ENCODE measurements around the gene XRCC4. TPM values are rescaled to one million over a fixed set of nuclear protein-coding genes. Genes with fewer than 3 reads are reported as not detected.

The XRCC4 gene
- total and polyA plus RNA-seq, 2 of the 13 experiments (the other 11 are each of a cell fraction or from before 2014, with no cell fraction given) = 2.8 to 12.6 TPM

DNA sequence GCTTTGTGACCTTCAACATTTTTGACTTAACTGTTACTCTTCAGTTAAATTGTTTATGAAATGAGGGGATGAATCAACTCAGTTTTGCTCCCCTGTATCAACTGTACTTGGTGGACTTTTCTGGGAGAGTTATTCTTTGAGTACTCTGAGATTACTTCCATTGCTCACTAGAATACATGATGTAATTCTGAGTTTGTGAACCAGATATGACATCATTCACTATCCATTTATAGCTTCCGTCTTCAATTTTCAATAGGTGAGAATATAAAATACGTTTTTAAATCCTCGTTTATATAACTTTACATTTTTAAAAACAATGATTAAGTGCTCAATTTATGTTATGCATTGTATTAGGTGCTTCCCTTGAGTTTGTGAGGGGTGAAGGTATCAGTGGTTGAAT, 71.0 kb downstream of the XRCC4 start:
- no peak overlapping the region for H3K4me3 ChIP-seq (replicated peaks in 1 of 3; ENCODE audit: insufficient read depth in 1 of 3, low read depth in 2 of 3, low read length in 3 of 3)
- H3K27me3 ChIP-seq (ENCODE audit: control insufficient read depth in 1 of 2, insufficient read depth in 2 of 2, low read length in 2 of 2) = no peaks in the 10 kb centered on the region
- H3K36me3 ChIP-seq (replicated peaks in 1 of 2; ENCODE audit: control insufficient read depth in 1 of 2, insufficient read depth in 2 of 2, low read length in 2 of 2) = no peaks in the 10 kb centered on the region
- DNase-seq (ENCODE audit: low spot score) = no peak
- in situ Hi-C loops (cut with HindIII; ENCODE audit: extremely low pct_ligation_motif_present, low pct_unique_long_range_greater_than_20kb) (no loop called here), intact Hi-C loops (cut with micrococcal nuclease; ENCODE audit: unreplicated experiment) (no loop called here)
- H3K79me2 ChIP-seq (ENCODE audit: insufficient read depth, low read length) = no peaks in the 10 kb centered on the region
- no peak overlapping the region for H3K27ac ChIP-seq (ENCODE audit: extremely low read length, insufficient read depth, low read length)
- ChIA-PET CTCF (ENCODE audit: low intra/inter-chr PET ratio, low total read pairs) (no interaction called here), POLR2A (no interaction called here)
- TF ChIP-seq ATF7 (IDR thresholded peaks at IDR 0.05) = peak; percentile 70
- TF ChIP-seq ATF7 (CRISPR knock-in tag; IDR thresholded peaks at IDR 0.05) = no peak
- TF ChIP-seq, protein P1, sequence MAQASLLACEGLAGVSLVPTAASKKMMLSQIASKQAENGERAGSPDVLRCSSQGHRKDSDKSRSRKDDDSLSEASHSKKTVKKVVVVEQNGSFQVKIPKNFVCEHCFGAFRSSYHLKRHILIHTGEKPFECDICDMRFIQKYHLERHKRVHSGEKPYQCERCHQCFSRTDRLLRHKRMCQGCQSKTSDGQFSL (CRISPR knock-in tag; IDR thresholded peaks at IDR 0.05) = no peak
- H3K9ac ChIP-seq (ENCODE audit: insufficient read depth, low read depth, low read length) = no peak overlapping the region
- FAIRE-seq = no peak
- no peak for ATAC-seq
- no peaks in the 10 kb centered on the region for H3K4me1 ChIP-seq (ENCODE audit: insufficient read depth, low read length)
- no peaks in the 10 kb centered on the region for H4K20me1 ChIP-seq (ENCODE audit: insufficient read depth, low read length)
- H3K9me3 ChIP-seq (ENCODE audit: low read length) = no peaks in the 10 kb centered on the region
- H3K4me2 ChIP-seq (ENCODE audit: low read depth, low read length) = no peak overlapping the region
- WGBS (ENCODE audit: low lambda C conversion rate) = 92% methylated on average over 3 of the region's 3 CpGs
- H2AFZ ChIP-seq (ENCODE audit: low read length) = no peak overlapping the region
- no TSS peak for BruUV-seq (replicated peaks)

DNA sequence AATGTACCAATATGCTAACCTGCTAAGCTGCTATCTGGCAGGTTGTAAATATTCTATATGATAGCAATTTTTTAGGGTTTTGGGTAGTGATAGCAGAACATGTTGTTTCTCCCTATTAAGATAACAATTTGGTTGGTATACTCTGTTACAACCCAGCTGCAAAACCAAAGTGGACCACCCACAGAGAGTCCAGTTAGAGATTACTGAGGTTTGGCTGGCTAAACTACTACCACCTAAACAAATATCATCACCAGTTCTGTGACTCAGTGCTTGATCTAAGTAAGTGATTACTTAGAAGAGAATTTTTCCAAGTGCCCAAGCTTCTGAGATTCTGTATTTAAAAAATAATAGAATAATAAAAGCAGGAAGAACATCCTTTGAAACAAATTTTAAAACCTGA, 72.3 kb downstream of the XRCC4 start:
- Histone ChIP-seq H3K4me3 (replicated peaks in 1 of 3; ENCODE audit: insufficient read depth in 1 of 3, low read depth in 2 of 3, low read length in 3 of 3) (no peak overlapping the region), H3K4me1 (ENCODE audit: insufficient read depth, low read length) (no peaks in the 10 kb centered on the region), H3K36me3 (replicated peaks in 1 of 2; ENCODE audit: control insufficient read depth in 1 of 2, insufficient read depth in 2 of 2, low read length in 2 of 2) (no peaks in the 10 kb centered on the region), H3K79me2 (ENCODE audit: insufficient read depth, low read length) (no peaks in the 10 kb centered on the region), H3K27me3 (ENCODE audit: control insufficient read depth in 1 of 2, insufficient read depth in 2 of 2, low read length in 2 of 2) (no peaks in the 10 kb centered on the region), H3K9me3 (ENCODE audit: low read length) (no peaks in the 10 kb centered on the region), H4K20me1 (ENCODE audit: insufficient read depth, low read length) (no peaks in the 10 kb centered on the region), H3K9ac (ENCODE audit: insufficient read depth, low read depth, low read length) (no peak overlapping the region), H3K27ac (ENCODE audit: extremely low read length, insufficient read depth, low read length) (no peak overlapping the region), H3K4me2 (ENCODE audit: low read depth, low read length) (no peak overlapping the region), H2AFZ (ENCODE audit: low read length) (no peak overlapping the region)
- ChIA-PET CTCF (ENCODE audit: low intra/inter-chr PET ratio, low total read pairs) (no interaction called here), POLR2A (no interaction called here)
- no TSS peak for BruUV-seq (replicated peaks)
- ATAC-seq = no peak
- intact Hi-C loops (cut with micrococcal nuclease; ENCODE audit: unreplicated experiment) (no loop called here), in situ Hi-C loops (cut with HindIII; ENCODE audit: extremely low pct_ligation_motif_present, low pct_unique_long_range_greater_than_20kb) (no loop called here)
- DNase-seq (ENCODE audit: low spot score) = no peak
- no peak for FAIRE-seq
- TF ChIP-seq ZNF383 (CRISPR knock-in tag; IDR thresholded peaks at IDR 0.05; ENCODE audit: borderline replicate concordance) (no peak), ZSCAN12 (CRISPR knock-in tag; IDR thresholded peaks at IDR 0.05) (no peak), ZNF547 (CRISPR knock-in tag; IDR thresholded peaks at IDR 0.05) (no peak), ZNF260 (CRISPR knock-in tag; IDR thresholded peaks at IDR 0.05; ENCODE audit: borderline replicate concordance, low read depth) (no peak), ZNF891 (CRISPR knock-in tag; IDR thresholded peaks at IDR 0.05) (no peak), GLI4 (CRISPR knock-in tag; IDR thresholded peaks at IDR 0.05; ENCODE audit: borderline replicate concordance) (no peak), ZNF709 (CRISPR knock-in tag; IDR thresholded peaks at IDR 0.05) (no peak), ZNF3 (CRISPR knock-in tag; IDR thresholded peaks at IDR 0.05) (no peak)
